NOMO-1 treated with DMSO at 0.1 percent for 48 hours (cell line): Measurements from ENCODE around the gene ITGB3BP.
A peak's percentile ranks its signal among the peaks of the same experiment; 100 is the strongest.
"Not testable (repeated sequence)": the region's sequence is repeated elsewhere in the genome, so short reads cannot be mapped to it uniquely, and the experiment has no call there.

Experiments
- DNase-seq: peaks from one replicate; lab custom pipeline; 2025; ENCODE audit not compliant: unreplicated experiment; lab: John Stamatoyannopoulos, UW

ITGB3BP gene, protein sequence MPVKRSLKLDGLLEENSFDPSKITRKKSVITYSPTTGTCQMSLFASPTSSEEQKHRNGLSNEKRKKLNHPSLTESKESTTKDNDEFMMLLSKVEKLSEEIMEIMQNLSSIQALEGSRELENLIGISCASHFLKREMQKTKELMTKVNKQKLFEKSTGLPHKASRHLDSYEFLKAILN

DNA sequence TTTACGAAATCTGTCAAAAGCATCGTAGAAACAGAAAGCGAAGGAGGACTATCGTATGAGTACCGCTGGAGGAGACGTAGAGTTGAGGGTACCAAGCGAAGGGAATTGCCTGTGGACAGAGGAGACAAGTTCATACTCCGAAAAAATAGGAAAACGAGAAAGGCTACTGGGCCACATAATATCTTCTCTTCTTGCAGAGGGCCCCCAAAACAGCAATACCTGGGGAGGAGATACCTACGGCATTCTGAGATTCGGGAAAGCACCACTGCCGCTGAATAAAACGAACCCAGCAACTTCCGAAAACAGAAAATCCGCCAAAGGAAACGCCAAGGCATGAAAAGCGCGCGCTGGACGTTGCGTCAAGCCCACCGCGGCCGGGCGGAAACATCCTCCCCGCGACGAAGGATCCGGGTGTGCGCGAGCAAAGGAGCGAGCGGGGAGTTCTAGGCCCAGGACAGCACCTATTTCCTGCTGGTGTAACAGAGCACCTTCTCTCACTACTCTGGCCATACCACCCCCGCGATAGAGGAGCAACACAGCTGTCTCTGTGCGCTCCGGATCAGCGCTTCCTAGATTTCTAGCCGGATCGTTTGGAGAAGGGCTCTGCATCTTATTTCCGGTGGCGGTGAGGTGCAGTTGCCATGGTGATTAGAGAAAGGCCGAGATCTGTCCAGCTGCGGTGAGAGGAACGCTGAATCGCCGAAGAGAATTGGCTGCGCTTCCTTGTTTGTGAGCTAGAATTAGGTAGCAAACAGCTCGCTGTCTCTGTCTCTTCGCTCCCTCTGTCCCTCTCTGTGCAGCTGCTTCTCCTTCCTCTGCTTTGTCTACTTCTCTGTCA, at the start of gene ITGB3BP, which contains the start of gene EFCAB7:
TSS of gene ITGB3BP (minus strand) at position 335 of the 838 bp plus-strand sequence. CDS start at position 243, 92 bp downstream.
TSS of gene EFCAB7 (plus strand) at position 635 of the 838 bp plus-strand sequence. CDS start 2,048 bp downstream, outside the sequence.
- peak; percentile 93 for DNase-seq

DNA sequence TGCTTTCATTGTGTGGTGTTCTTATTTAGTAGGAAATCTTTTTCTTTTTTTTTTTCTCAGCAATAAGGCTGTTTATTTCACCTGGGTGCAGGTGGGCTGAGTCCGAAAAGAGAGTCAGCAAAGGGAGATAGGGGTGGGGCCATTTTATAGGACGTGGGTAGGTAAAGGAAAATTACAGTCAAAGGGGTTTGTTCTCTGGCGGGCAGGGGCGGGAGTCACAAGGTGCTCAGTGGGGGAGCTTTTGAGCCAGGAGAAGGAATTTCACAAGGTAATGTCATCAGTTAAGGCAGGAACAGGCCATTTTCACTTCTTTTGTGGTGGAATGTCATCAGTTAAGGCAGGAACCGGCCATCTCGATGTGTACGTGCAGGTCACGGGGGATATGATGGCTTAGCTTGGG, 49.7 kb upstream of the ITGB3BP start:
- not testable (repeated sequence) for DNase-seq

DNA sequence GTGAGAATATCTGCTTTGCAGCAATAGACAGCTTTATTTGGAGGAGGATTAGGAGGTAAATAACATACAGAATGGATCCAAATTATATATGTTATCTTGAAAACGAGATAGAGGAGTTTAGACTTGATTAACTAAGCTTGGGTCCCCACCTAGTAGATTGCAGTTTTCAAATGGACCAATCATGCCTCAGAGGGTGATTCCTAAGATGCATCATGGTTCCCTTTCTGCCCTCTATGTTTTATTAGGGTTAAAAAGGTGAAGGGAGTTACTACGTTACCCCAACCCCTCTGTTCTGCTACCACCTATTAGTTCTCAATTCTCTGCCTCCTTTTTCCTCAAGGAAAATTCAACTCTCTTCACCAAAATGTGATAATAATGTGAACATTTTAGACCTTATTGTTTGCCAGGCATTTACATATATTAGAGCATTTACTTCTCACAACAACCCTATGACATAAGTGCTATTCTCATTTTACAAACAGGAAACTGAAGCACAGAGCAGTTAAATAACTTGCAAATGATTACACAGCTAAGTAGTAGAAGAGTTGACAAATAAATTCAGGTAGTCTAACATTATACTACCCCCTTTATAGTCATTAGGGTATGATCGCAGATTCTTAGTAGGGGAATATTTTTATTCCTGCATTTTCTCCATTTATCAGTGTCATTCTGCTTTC, 46.8 kb upstream of the ITGB3BP start:
- DNase-seq, result no peak

DNA sequence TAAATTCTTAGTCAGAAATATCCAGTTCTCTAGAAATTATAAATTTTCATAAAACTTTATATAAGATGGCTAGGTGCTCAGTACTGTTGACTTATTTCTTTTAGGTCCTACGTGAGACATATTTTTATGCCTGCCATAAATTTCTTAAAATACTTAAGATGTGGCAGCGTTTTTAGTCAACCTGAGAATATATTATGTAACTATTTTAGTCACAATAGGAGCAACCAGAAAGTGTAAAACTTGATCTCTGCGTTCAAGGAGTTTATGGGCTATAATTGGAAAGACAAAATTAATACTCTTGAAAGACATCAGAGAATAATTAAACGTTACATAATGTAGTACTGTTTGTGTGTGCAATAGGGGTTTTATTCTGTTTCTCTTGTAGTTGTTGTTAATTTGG, 46.0 kb upstream of the ITGB3BP start:
- DNase-seq, result no peak

DNA sequence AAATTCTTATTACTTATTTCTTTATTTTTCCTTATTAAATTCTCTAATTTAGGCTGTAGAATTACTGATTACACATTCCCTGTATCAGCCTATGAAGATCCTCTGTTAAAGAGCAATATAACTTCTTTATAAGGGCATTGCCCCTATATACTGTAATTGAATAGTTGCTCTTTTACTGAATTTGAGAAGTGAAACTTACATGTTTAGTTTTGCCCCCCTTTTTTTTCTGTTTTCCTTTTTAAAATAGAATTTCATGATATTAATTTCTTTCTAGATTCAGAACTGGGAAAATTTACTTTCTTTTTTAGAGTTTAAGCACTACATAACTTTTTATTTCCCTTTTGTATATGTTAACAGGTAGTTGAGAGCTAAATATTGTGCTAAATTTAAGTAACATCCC, 40.7 kb upstream of the ITGB3BP start:
- no peak for DNase-seq

DNA sequence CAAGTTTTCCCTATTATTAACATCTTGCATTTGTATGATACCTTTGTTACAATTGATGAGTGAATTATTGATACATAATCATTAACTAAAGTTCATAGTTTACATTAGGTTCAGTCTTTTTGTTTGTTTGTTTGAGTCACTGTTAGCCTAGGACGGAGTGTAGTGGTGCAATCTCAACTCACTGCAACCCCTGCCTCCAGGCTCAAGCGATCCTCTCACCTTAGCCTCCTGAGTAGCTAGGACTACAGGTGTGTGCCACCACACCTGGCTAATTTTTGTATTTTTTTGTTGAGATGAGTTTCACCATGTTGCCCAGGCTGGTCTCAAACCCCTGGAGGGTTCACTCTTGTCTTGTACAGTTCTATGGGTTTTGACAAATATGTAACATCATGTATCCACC, 36.3 kb upstream of the ITGB3BP start:
- no peak for DNase-seq

DNA sequence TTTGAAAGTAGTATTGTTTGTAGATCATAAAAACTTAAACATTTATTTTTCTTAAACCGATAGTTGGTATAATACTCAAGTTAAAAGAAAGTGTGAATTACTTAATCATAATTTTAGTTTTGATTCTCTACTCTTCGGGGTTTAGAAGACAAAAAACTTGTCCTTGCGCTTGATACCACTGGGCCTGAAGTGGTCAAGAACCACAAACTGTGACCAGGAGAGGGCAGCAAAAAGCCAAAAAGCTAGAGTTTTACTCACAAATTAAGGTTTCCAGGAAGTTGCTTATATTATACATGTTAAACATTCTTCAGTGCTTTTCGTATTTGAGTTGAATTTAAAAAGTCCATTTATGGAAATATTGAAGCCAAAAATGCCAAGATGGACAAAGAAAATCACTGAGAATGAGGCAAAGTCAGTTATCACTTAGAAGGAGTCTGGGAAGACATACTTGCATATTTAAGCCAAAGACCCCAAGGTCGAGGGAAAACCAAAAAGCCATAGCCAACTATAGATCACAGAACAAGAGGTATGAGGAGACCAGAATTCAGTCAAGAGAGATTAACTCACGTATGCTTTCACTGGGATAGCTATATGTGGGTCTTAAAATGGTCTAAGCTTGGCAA, 34.5 kb upstream of the ITGB3BP start:
- peak; percentile 51 for DNase-seq

DNA sequence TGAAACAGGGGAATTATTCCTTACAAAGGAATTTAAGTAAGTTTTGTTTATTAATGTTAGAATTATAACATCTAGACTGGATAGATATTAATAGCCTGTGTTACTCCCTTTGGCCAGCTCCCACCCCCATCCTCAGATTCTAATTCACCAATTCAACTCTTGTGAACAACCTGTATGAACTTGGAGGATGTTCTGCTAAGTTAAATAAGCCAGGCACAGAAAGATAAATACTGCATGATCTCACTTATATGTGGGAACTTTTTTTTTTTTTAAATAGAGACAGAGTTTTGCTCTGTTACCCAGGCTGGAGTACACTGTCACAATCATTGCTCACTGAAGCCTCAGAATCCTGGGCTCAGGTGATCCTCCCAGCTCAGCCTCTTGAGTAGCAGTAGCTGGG, 32.5 kb upstream of the ITGB3BP start:
- DNase-seq, result no peak

DNA sequence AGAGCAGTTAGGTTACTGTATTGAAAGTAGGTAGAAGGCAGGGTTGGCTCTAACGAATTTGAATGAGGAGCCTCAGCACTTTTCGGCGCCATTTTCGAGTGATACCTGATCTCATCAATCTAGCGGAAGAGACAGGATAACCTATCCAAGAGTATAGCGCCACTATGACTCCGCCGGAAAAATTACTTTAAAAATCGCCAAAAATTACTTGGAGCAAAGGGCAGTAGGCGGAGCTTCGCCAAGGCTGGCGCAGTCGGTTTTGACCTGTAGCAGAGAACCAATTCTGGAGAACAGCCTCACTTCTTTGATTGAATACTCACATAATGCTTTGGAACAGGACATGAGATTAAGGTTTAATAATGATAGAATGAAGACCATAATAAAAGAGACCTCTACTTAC, 25.9 kb upstream of the ITGB3BP start:
- no peak for DNase-seq

DNA sequence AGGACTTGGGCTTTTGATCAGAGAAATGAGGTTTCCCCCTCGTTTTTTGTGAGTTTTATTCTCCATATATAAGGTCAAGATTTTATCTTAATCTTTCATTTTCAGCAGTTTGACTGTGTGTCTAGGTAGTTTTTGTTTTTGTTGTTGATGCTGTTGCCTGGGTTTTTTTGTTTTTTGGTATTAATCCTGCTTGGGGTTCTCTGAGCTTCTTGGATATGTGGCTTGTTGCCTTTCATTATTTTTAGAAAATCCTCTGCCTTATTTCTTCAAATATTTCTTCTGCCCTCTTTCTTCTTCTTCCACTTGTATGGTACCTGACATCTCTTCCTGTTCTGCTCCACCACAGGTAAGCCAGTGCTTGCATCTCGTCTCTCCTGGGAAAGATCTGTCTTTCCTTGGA, 25.3 kb upstream of the ITGB3BP start:
- no peak for DNase-seq

DNA sequence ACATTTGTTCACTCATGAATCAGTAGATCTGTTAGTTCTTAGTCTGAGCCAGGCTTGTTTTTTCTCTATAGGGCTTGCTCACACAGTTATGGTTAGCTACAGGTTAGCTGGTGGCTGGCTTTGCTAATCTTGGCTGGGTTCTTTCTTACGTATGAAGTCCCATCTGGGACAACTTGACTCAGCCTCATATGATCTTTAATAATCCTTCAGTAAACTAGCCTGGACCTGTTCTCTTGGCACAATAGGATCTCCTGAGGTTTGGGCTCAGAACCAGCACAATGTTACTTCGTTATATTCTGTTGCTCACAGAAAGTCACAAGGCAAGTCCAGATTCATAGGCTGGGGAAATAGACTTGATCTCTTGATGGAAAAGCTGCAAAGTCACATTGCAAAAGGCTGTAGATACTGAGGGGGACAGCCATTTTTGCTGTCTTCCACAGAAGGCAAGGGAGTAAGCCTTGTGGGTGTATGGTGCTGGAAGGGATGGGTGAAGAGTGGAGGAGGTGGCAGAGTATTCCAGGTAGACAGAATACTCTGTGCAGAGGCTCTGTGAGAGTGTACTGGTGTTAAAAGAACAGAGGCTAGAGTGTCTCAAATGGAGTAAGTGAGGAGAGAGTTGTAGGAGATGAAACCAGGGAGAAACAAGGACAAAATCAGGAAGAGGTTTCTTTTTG, 24.7 kb upstream of the ITGB3BP start:
- no peak for DNase-seq

DNA sequence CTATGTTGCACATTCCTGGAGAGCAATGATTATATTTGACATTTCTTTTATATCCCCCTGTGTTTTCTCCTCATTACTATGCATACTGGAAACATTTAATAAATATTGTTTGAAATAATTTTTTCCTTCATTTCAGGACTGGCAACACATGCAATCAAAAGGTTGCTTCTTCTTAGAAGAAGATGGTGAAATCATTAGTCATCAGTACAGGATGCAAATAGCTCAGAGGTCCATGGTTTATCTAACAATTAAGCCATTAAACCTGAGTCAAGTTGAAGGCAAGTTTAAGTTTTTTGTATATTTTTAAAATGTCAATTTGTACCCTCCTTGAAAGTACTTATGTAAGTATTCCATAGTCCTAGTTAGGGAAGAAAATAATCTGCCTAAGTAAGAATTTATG, 22.8 kb upstream of the ITGB3BP start:
- DNase-seq, result peak; percentile 21

DNA sequence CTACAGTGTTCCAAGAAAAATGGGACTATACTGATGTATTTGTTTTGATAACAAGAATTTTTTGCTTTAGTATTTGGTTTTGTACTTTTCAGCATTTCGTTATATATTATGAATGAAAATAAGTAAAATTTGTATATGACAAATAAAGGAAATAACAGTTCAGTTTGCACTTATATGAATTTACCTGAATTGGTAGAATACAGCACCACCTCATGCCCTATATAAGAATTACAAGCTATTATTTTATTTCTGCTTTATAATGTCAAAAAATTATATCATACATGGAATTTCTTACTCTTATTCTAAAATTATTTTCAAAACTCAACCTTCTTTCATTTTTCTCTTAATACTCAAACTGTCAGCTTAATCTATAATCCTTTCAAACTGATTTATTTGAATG, 14.9 kb upstream of the ITGB3BP start:
- peak; percentile 5 for DNase-seq

DNA sequence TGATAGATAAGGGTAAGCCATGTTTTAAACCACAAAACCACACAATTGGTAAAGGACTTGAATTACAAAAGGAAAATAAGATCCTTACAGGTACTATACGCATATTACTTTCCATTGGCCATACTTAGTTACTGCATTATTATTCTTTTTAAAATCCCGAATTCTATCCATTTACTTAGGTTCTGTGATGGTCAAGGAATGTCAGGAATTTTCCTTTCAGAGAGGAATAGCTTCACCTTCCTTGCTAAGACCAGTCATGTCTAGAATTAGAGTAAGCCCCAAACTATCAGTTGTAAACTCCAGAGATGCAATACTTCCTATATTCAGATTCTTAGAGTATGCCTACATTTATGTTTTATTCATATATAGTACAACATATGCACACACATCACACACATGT, 14.0 kb upstream of the ITGB3BP start:
- no peak for DNase-seq

DNA sequence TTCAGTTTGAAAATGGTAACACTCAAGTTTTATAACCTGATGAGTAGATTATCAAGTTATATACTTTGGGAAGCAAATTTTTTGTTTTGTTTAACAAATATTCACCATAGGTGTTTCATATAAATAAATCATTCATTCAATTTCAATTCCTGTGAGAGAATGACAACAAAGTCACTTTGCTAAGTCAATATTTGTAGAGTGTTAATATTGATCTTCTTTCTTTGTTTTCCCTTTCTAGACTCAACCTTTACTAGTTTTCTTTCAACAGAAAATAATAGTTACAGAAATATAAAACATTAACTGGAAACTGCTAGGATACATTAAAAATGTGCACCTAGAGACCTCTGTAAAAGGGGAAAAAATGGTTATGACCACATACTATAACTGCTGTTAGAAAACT, 11.4 kb upstream of the ITGB3BP start:
- no peak for DNase-seq

DNA sequence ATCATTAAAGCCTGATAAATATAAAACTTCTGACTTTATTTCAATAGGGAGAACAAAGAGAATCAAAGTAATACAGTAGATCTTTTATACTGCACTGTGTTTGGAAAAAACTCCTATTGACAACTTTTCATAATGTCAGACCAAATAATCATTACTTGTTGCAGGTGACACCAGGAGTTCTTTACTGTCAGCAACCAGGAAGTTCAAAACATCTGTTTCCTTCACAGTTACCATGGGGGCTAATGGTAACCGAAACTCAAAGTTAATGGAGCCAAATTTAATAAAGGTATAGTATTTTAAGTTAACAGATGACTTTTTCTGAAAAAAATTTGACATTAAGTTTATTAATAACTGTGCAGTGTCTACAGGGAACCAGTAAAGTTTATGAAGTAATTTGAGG, 10.9 kb upstream of the ITGB3BP start:
- no peak for DNase-seq

DNA sequence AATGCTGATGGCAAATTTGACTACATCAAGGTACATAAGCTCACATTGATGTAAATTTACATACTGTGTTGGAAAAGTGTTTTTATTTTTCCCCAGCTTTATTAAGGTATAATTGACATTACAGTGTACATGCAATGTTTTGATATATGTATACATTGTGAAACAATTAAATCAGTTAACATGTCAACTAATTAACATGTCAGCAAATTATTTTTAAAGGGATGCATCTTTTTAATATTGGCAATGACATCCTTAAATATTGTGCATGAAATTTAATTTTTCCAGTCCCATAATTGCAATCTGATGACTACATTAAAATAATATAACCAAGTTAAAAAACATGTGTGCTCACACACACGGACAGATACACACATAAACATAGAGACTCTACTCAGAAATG, 9.7 kb upstream of the ITGB3BP start:
- DNase-seq, result no peak

DNA sequence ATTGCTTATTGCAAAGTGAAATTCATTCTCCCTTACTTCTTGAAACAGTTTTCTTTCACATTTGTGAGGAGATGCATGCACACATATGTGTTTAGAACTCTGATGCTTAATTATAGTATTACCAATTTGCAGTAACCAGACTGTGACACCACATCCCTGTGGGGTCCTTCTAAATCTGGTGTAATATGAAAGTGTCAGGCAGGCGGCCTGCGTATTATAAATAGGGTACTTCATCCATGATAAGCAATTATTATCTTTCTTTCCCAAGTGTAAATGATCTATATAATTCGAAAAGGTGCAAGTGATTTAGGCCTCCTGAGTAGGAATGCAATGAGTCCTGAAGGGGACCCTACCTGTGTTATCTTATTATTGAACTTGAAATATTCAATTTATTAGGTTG, 1.2 kb upstream of the ITGB3BP start:
- DNase-seq, result no peak

DNA sequence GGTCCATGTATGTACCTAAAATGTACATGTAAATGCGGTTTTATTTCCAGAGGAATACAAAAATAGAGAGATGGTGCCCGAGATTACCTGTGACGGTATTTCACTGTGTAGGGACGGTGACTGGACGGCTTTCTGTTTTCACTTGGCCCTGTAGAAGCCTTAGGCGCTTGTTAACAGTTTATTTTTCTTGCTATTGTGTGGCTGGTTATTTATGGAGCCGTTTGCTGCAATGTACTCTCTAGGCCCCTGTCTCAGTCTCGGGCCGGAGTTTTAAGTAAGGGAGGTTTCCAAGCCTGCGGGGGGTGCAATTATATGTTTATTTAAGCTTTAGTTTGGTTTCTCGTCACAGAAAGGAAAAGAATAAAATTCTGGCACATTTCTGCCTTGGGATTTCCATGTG, 713 bp upstream of the ITGB3BP start:
- DNase-seq, result no peak

DNA sequence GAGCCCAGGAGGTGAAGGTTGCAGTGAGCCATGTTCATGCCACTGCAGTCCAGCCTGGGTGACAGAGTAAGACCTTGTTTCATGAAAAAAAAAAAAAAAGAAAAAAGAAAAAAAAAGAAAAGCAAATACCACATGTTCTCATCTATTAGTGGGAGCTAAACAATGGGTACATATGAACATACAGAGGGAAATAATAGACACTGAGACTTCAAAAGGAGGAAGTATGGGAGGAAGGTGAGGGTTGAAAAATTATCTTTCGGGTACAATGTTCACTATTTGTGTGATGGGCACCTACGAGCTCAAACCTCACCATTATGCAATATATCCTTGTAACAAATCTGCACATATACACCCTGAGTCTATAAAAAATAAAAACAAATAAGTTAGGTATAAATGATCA, 6.4 kb downstream of the ITGB3BP start:
- DNase-seq, result no peak

DNA sequence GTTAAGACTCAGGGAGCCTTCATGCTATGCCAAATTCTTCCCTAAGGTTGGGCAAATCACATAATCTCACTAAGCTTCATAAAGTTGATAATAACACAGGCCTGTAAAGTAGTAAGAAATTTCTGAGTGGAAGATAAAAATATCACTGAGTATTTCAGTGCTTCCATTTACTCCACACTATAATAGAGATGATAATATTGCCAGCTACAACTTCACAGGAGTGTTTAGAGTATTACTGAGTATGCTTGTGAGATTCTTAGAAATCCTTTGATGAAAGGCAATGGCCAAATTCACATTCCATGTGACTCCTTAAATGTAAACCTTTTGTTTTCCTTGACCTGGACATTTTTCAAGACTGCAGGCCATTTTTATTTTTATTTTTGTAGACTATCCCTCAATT, 10.4 kb downstream of the ITGB3BP start:
- no peak for DNase-seq
